GM19455 (cell line): Measurements from ENCODE around the gene FRMD4A.

Experiments
- ATAC-seq: cut with Tn5 transposase; IDR thresholded peaks from one replicate; pipeline ENCODE4 v1.9.1; 2021; ENCODE audit not compliant: unreplicated experiment

The FRMD4A gene

DNA sequence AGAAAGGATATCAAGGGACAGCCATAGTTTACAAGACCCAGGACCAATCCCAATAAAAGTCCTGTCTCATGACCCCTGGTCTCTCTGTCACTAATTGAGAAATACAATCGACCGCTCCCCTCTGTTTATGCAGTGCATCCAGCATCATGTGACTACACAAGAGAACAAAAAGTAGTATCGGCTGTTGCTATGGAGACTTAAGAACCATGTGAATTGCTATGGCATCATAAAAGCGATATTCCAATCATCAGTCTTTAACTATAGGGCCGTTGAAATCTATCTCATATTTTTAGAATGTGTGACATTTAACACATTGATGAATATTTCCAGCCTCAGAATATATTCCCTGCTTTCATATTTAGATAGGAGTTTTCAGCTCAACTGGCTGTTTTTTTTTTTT, 139.3 kb downstream of the FRMD4A start:
- ATAC-seq = no peak

DNA sequence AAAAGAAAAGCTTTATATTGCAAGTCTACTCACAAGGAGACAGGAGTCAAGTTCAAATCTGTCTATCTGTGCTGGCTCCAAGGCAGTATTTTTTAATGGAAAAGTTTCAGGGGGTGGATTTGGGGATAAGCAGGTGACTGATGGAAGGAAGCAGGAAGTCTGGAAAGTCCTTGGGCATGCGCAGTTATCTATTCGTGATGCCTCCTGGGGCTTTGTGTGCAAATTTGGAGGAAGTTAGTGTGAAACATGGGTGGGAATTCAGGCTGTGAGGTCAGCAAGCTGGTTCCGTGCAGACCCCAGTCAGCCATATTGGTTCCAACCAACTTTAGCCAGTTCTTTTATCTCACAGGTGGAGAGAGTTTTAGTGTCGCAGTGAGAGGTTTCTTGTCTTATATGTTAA, 140.0 kb downstream of the FRMD4A start:
- no peak for ATAC-seq

DNA sequence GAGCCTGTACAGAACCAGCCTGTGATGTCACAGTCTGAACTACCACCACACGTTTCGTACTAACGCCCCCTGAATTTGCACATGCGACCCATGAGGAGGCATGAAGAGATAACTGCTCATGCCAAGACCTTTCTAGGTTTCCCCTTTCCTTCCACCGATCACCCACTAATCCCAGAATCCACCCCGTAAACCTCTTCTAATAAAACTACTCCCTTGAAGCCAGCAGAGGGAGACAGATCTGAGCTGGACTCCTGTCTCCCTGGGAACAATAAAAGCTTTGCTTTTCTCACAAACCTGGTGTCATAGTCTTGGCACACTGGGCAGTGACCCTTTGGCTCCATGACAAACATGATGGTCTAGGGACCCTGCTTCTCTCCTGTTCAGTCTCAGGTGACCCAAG, 144.5 kb downstream of the FRMD4A start:
- ATAC-seq = no peak

DNA sequence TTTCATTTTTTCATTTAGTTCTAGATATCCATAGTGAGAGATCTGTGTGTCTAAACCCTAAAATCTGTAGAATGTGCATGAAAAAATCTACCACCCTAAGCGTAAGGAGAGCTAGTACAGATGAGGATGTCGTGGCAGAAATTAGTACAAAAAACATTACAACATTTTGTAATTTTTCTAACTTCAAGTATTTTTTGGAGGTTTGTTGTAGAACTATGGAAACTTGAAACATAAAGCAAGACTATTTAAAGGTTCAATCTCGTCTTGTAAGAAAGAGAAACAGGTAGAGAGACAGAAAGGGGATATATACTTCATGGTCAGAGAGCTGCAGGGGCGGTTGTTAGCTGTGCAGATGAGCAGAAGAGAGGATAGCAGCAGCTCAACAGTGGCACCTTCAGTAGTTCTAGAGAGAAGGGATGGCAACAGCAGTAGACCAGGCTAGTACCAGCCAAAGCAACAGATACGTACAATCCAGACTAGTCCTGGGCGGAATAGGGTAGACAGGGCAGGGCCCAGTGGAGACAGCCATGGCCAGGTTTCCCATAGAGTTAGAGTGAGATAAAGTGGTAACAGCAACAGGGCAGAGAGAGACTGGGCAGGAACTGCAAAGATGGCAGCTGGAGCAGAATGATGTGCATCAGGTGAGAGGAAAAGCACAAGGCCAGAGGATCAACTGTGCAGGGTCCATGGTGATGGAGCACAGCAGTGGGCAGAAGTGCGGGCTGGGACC, 145.2 kb downstream of the FRMD4A start:
- ATAC-seq = peak; percentile 80

DNA sequence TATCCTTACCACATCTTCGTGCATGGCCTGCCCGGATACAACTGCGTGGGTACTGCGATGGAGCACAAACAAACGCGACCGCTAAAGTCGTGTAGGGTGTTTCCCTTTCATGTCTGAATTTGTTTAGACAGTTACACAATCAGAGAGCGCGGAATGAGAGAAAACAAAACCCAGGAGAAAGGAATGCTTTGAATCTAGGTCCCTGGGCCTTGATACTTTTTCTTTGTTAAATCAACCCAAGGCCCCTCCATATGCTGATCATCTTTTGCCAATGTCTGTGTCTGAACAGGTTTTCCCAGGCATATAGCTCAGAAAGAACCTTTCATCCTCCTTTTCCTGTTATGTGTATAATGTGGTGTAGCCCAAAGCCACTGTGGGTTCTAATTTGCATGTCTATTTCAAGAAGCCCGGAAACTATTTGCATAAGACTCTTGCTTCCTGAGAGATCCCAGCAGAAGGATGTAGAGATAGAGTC, 145.8 kb downstream of the FRMD4A start:
- ATAC-seq = peak; percentile 57

DNA sequence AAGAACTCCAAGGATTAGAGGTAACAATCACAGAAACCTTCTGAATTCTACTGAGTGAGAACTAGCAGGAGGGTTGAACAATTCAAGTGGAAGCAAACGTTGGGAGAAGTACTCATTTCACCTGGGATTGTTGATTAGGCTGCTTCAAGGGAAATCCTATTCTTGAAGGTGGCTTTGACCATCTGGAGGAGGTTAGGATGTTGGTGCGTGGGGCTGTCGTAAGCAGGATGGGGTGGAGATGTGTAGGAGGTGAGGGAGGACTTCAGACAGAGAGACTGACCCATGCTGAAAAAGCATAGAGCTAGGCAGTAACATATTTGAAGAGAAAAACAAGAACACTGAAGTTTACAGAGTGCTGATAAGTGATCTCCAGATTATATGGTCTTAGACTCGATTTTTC, 147.9 kb downstream of the FRMD4A start:
- ATAC-seq = no peak

DNA sequence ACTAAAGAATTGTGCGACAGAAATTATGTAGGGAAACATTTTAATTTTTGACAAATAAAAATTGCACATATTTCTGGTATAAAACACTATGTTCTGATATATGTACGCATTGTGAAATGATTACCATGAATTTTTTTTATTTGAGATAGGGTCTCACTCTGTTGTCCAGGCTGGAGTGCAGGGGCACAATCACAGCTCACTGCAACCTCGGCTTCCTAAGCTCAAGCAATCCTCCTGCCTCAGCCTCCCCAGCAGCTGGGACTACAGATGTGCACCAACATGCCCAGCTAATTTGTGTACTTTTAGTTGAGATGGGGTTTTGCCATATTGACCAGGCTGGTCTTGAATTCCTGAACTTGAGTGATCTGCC, 149.2 kb downstream of the FRMD4A start:
- ATAC-seq = no peak

DNA sequence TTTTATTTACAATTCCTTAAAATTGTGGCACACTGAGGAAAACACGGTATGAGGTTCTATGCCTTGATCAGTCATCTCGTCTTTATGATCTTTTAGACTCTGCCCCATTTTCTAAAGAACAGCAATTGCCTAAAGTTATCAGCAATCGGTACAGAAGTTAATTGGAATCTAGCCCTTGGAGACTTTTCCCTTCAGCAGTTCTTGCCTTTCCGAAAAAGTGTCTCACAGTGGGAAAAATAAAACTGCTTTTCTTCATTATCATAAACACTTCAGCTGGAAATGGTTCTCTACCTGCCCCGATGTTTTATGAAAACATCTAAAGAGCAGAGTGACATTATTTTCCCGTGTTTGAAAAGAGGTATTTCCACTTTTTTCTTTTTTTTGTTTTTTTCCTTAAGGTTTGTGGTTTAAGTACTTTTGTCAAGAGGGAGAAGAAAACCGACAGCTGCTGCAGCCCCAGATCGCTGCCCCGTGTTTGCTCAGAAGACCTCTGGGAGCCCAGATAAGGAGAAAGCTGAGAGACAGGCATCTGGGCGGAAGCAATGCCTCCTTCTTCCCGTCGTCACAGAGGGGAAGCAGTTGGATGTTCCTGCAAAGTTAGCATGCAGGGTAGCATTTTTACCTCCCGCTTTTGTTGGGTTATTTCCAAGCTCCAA, 149.7 kb downstream of the FRMD4A start:
- no peak for ATAC-seq

DNA sequence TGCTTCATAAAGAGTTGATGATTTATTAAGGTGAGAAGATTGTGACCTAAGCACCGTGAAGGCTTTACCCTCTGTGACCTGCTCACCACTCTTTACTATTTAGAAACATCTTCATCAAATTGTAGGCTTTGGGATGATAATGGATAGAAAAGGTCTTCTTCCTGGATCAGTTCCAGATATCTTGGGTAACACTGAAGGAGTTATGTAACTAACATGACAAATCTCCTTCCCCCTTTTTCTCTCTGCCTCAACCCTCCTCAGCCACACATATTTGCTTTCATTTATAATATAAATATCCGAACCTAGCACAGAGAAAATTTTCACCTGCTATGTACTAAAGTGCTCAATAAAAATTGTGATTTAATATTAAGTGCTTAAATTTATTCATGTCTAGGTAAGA, 151.5 kb downstream of the FRMD4A start:
- ATAC-seq = no peak

DNA sequence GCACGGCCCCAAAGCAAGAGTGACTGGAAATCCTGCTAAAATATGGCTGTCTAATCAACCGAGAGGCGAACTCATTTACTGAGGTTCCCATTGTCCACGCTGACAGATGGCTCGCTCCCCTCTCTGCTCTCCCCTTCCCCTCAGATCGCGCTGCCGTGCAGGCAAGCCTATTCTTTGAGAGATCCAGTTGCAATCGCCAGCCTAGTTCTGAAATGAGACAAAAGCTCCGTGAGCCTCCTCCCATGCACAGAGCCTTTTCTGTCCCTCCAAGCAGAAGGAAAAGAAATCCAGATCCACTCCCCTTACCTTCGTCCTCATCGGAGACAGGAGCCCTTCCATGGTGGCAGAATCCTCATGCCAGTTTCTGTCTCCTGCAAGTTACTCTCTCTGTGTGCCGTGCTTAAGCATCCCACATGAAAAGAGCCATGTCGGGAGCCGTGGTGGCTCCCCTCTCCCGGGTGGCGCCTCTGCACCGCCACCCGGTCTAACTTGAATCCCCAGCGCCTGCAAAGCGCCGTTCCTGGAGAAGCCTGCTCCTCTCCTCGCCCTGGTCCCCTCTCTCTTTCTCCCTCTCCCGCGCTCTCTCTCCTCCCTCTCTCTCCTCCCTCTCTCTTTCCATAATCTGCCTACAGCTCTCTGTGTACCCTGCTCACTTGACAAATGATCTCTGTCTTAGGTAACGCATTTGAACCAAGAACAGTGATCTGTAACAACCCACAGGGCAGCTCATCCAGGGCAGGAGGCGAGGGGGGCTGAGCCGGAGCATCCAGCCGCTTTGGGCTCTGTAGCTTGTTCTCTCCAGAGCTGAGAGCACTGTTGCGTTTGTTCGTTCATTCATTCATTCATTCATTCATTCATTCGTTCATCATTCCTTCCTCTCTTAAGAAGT, 156.8 kb downstream of the FRMD4A start:
- no peak for ATAC-seq

DNA sequence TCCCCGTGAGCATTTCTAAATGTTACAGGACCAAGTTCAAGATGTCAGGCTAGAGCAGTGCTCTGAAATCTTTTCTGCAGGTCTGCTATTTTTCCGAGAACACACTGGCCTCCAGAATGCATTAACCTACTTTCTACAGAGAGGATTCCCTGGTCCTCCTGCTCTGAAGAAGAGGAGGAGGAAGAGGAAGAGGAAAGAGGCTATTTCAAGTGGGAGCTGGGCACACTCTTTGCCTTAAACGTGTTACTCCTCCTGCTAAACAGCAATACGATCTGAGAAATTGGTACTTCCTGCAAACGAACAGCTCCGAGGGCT, 157.4 kb downstream of the FRMD4A start:
- ATAC-seq = no peak

DNA sequence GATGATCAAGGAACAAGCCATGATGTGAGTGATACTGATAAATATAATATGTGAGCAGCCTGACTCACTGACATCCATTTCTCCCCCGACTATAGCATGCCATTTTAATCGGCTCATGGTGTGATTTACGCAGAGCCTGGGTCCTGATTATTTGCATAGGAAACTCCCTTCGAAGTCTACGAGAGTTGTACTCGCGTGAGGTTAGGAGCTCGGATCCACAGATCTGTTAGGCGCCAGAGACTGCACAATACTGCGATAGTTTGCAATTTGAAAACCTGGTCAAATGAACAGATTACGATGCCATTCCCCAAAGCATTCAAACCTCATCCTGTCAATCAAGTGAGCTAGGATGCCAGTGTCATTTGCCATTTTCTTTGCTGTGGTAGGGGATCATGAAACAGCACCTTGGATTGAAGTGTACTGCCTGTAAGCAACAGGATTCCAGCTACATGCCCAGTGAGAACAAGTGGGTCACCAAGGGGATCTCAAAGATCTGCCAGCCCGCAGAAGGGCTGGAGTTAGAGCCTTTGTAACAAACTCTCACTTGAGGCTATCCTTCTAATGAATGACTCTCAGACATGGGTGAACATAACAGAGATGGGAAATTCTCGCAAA, 158.3 kb downstream of the FRMD4A start:
- ATAC-seq = no peak

DNA sequence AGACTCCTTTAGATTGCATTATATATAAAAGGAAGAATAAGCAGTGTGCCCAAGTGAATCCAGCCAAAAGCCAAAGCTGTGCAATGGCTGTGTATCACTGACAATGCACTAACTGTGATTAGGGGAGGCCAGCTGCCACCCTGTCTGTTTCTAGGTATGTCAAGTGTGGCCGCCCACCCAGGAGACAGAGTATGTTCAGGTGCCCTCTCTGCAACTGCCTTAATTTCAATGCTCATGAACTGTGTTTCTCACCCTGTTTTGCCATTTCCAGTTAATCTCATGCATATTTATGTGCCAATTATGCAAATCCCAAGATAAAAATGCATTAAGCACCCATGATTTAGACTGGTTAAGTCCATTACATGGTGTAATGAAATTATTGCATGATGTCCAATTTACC, 159.4 kb downstream of the FRMD4A start:
- no peak for ATAC-seq

DNA sequence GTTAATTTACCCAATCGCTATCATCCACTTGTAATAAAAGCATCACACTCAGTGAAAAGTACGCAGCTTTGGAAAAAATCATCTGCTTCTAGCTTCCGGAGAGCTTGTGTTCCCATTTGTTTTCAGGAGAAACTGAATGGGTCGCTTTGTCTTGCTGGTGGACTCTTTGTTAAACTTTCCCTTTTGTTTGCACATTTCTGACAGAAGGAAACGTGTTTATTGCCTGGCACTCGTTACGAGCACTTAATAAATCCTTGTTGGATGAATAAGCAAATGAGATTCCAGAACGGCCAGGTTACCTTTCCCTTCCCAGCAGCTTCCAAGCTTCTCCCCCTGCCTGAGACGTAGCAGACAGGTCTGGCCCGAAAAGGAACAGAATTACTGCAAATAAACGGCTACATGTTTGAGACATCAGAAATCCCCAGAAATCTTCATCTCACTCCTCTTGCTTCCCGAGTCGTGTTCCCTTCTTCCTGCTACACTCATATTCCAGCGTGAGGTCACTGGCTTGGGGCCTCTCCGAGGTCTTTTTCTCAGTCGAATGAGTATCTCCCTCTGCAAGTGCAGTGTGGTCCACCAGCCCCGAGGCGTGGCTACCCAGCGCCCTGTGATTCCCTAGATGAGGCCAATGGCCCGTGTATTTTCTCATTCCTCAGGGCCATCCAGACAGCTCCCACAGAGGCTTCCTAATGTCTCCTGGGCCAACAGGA, 167.2 kb downstream of the FRMD4A start:
- ATAC-seq = no peak

DNA sequence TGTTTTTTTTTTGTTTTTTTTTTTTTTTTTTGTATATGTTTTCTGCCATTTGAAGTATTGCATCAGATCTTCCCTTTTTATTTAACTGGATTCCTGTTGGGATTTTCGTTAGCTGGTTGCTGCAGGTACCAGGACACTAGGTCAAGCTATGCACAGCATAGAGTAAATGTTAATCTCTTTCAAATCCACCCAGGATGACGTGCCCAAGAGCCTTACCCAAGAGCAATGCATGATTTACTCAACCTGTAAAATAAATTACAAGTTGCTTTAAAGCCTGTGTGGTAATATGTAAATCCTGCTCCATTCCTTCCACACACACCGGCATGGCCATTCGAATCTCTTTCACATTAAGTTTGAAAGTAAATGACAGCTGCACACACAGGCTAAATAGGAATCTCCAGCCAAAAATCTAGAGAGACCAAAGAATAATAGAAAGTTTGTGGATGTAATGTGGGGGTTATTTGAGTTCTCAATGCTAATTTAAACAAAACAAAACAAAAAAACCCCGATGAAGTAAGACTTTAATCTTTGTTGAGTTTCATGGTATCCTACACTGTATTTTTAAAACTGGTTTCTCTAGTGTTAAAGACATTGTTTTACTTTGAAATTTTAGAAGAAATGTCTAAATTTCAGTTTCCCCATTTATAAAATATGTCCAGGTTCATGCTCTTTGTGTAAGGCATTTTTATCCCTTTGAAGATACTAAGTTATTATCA, 167.9 kb downstream of the FRMD4A start:
- no peak for ATAC-seq

DNA sequence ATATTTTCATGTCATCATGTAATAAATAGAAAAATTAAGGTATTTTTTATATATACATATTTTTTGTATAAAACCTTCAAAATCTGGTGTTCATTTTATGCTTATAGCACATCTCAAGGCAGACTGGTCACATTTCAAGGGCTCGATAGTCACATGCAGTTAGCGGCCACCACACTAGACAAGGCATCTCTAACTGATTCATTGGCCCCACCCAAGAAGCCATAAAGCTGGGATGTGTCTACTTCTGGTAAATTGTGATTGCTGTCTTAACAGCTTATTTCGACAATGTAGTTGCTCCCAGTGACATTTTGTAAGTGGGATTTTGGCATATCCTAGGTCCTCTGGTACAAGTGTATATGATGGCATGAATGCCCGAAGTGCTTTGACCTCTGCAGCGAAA, 168.7 kb downstream of the FRMD4A start:
- no peak for ATAC-seq

DNA sequence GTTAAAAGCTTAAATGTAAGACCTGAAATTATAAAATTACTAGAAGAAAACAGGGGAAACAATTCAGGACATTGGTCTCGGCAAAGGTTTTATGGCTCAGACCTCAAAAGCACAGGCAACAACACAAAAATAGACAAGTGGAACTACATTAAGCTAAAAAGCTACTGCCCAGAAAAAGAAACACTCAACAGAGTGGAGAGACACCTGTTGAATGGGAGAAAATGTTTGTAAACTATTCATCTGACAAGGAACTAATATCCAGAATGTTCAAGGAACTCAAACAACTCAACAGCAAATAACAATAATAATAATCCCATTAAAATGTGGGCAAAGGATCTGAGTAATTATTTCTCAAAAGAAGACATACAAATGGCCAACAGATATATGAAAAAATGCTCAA, 170.4 kb downstream of the FRMD4A start:
- ATAC-seq = no peak

DNA sequence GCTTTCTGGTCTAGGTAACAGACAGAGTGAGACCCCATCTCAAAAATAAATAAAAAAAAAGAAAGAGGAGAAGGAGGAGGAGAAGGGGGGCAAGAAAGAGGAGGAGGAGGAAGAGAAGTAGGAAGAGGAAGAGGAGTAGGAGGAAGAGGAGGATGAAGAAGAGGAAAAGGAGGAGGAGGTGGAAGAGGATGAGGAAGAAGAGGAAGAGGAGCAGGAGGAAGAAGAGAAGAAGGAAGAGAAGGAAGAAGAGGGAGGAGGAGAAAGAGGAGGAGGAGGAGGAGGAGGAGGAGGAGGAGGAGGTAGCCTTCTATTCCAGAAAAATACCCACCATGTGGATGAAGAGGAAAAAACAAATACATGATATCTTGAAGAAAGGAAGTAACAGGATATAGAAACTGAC, 172.1 kb downstream of the FRMD4A start:
- no peak for ATAC-seq

DNA sequence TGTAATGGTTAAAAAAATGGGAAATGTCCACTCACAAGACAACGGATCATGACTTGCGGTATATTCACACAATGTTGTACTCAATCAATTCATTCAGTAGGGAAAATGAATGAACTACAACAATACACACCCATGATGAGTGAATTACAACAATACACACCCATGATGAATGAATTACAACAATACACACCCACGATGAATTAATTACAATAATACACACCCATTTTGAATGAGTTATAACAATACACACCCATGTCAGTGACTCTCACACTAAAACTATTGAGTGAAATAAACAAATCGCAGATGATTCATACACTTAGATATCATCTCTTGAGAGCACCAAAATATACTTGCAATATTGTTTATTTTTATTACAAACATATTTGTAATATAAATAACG, 174.6 kb downstream of the FRMD4A start:
- ATAC-seq = no peak

DNA sequence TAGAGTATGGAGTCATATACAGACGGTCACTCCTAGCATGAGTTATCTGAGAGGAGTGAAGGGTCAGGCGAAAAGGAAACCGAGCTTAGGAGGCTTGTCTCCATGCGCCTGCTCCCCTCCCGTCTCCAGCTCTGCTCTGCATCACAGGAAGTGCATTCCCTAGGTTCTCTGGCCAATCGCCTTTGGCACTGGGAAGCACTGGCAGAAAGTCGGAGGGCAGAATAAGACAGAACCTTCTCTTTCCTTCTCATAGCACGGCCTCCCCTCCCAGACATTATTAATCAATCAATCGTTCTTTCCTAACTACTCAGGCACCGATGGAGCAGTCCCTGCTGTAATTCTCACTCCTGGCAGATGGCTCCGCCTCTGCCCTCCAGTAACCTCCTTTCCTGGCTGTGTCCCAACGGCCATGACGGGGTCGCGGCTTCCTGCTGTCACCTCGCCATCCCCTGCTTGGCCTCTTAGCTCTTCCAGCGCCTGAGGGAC, 177.1 kb downstream of the FRMD4A start:
- ATAC-seq = no peak
